ENCODE data around the gene TSPAN14. TPM values are rescaled to one million over a fixed set of nuclear protein-coding genes. Genes with fewer than 3 reads are reported as not detected.

Gene TSPAN14
- total and polyA plus RNA-seq, 12 donors = 13.1 to 112 (median 45.5) TPM

- no peak overlapping the region for H3K4me3 ChIP-seq
- TF ChIP-seq POLR2A (IDR thresholded peaks at IDR 0.05) = no peak
- TF ChIP-seq, protein P1, sequence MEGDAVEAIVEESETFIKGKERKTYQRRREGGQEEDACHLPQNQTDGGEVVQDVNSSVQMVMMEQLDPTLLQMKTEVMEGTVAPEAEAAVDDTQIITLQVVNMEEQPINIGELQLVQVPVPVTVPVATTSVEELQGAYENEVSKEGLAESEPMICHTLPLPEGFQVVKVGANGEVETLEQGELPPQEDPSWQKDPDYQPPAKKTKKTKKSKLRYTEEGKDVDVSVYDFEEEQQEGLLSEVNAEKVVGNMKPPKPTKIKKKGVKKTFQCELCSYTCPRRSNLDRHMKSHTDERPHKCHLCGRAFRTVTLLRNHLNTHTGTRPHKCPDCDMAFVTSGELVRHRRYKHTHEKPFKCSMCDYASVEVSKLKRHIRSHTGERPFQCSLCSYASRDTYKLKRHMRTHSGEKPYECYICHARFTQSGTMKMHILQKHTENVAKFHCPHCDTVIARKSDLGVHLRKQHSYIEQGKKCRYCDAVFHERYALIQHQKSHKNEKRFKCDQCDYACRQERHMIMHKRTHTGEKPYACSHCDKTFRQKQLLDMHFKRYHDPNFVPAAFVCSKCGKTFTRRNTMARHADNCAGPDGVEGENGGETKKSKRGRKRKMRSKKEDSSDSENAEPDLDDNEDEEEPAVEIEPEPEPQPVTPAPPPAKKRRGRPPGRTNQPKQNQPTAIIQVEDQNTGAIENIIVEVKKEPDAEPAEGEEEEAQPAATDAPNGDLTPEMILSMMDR (IDR thresholded peaks at IDR 0.05) = no peak
- H3K27me3 ChIP-seq = no peaks in the 10 kb centered on the region
- intact Hi-C loops (cut with DNase I) = loop anchor here (2.0 to 10.0 kb wide), 2 partner anchors 56 to 116 kb away; no protein-coding TSS in a partner anchor
- peak in 2 of 7 donors; percentile 26 to 54 for DNase-seq
- peaks cover 38 to 81% of the 10 kb centered on the region in 2 donors for H3K4me1 ChIP-seq (replicated peaks in 1 of 2)
- 71 to 87% (median 76%) methylated on average over 12 to 14 of the region's 14 CpGs for WGBS, 4 donors
- peaks cover 0 to 4% (median 0%) of the 10 kb centered on the region in 3 donors for H3K9me3 ChIP-seq (replicated peaks in 1 of 3)
- peak overlapping the region in 4 of 5 donors; percentile 8 to 98 (median 88) for H3K27ac ChIP-seq
- H3K36me3 ChIP-seq (replicated peaks in 1 of 2) = no peaks in the 10 kb centered on the region
These were observed 46.7 kb downstream of the TSPAN14 start for GRCh38 chr10:80500572-80501380.

GRCh38 chr10:80501381-80501912 is 47.3 kb downstream of the TSPAN14 start:
- TF ChIP-seq POLR2A (IDR thresholded peaks at IDR 0.05) = no peak
- TF ChIP-seq, protein P1 (IDR thresholded peaks at IDR 0.05) = no peak
- WGBS, 4 donors = 80 to 100% (median 98%) methylated on average over 2 to 3 of the region's 3 CpGs
- Histone ChIP-seq H3K4me1 (replicated peaks in 1 of 2) (peaks cover 38 to 85% of the 10 kb centered on the region in 2 donors), H3K9me3 (replicated peaks in 1 of 3) (peaks cover 0 to under 1% (median 0%) of the 10 kb centered on the region in 3 donors), H3K36me3 (replicated peaks in 1 of 2) (no peaks in the 10 kb centered on the region), H3K27ac (peak overlapping the region in 2 of 5 donors; percentile 38 to 91), H3K4me3 (no peak overlapping the region), H3K27me3 (no peaks in the 10 kb centered on the region)
- intact Hi-C loops (cut with DNase I) = loop anchor here (2.0 to 10.0 kb wide), 2 partner anchors 57 to 117 kb away; no protein-coding TSS in a partner anchor
- DNase-seq = peak in 1 of 7 donors; percentile 39

DNA sequence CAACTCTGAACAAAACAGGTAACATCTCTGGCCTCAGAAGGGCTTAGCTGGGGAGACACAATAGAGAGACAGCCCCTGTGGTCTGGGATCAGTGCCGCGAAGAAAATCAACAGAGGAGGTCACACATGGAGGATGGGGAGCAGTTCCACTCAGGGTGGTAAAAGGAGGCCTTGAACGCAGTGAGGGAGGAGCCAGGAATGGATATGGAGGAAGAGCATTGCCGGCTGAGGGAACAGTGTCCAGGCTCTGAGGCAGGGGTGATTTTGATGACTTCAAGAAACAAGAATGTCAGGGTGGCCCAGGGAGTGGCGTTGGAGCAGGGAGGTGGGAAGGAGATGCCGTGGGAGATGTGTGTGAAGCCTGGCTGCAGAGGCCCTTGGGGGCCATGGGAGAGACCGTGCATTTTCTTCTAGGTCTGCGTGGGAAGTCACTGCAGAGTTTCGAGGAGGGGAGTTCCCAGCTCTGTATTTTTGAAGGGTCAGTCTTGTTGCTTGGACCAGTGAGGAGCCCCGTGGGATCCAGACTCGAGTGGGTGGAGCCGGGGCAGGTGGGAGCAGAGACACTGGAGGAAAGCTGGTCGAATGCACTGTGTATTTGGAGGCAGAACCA is 47.9 kb downstream of the TSPAN14 start:
- peak overlapping the region in 1 of 5 donors; percentile 38 for H3K27ac ChIP-seq
- no peak overlapping the region for H3K4me3 ChIP-seq
- 84 to 94% (median 89%) methylated on average over 12 to 13 of the region's 13 CpGs for WGBS, 4 donors
- no peaks in the 10 kb centered on the region for H3K9me3 ChIP-seq (replicated peaks in 1 of 3)
- no peak for TF ChIP-seq POLR2A (IDR thresholded peaks at IDR 0.05)
- TF ChIP-seq, protein P1 (IDR thresholded peaks at IDR 0.05) = no peak
- no peaks in the 10 kb centered on the region for H3K27me3 ChIP-seq
- H3K4me1 ChIP-seq (replicated peaks in 1 of 2) = peaks cover 38 to 84% of the 10 kb centered on the region in 2 donors
- intact Hi-C loops (cut with DNase I) = loop anchor here (2.0 to 10.0 kb wide), 2 partner anchors 57 to 117 kb away; no protein-coding TSS in a partner anchor
- H3K36me3 ChIP-seq (replicated peaks in 1 of 2) = no peaks in the 10 kb centered on the region
- DNase-seq = peak in 1 of 7 donors; percentile 39

Data from adrenal gland (tissue), 12 donors.